Measurements from ENCODE around the gene RHOJ. TPM values are rescaled to one million over a fixed set of nuclear protein-coding genes. Genes with fewer than 3 reads are reported as not detected.

The RHOJ gene
- total and polyA plus RNA-seq, 2 of the 4 experiments (the other 2 are of a cell fraction), result 9.5 to 33.9 TPM

- Histone ChIP-seq H3K9me1 (ENCODE audit: insufficient read depth, low read length) (no peaks in the 10 kb centered on the region), H2AFZ (replicated peaks; ENCODE audit: low read length, poor library complexity) (no peak within 1 kb of the TSS), H4K91ac (ENCODE audit: insufficient read depth, low read depth, low read length) (no peak within 1 kb of the TSS), H3K36me3 (ENCODE audit: control insufficient read depth, insufficient read depth, low read length) (no peaks in the 10 kb centered on the region), H3K23ac (ENCODE audit: low read depth, low read length) (no peak within 1 kb of the TSS), H3K18ac (ENCODE audit: low read depth, low read length) (no peak within 1 kb of the TSS), H2BK20ac (ENCODE audit: low read depth, low read length) (no peak within 1 kb of the TSS), H4K8ac (ENCODE audit: low read depth in 2 of 2, low read length in 2 of 2) (no peak within 1 kb of the TSS), H3K4me3 (ENCODE audit: insufficient read depth, low read depth, low read length) (no peak within 1 kb of the TSS), H3K27me3 (ENCODE audit: control insufficient read depth, insufficient read depth, low read length) (peaks cover 11% of the 10 kb centered on the region), H2AK5ac (ENCODE audit: low read depth, low read length) (no peak within 1 kb of the TSS), H3K14ac (replicated peaks; ENCODE audit: low read depth, low read length) (no peak within 1 kb of the TSS), H3K9me3 (ENCODE audit: control insufficient read depth, insufficient read depth, low read length) (no peaks in the 10 kb centered on the region), H4K20me1 (ENCODE audit: insufficient read depth, low read length) (no peaks in the 10 kb centered on the region), H2BK120ac (ENCODE audit: low read depth, low read length) (no peak within 1 kb of the TSS), H2AK9ac (replicated peaks; ENCODE audit: low read depth, low read length, poor library complexity) (no peak within 1 kb of the TSS), H2BK15ac (ENCODE audit: low read depth, low read length) (no peak within 1 kb of the TSS), H3K9ac (ENCODE audit: low read depth, low read length) (no peak within 1 kb of the TSS), H2BK5ac (ENCODE audit: low read depth, low read length, poor library complexity, severe bottlenecking) (no peak within 1 kb of the TSS), H3K4me1 (ENCODE audit: control insufficient read depth, insufficient read depth, low read length) (no peaks in the 10 kb centered on the region), H3K56ac (ENCODE audit: extremely low read depth, insufficient read depth, low read length) (no peak within 1 kb of the TSS; the same call in 1 of the 2 replicates), H4K5ac (ENCODE audit: low read depth, low read length) (no peak within 1 kb of the TSS), H3K4me2 (ENCODE audit: low read depth, low read length) (no peak within 1 kb of the TSS), H3K79me1 (ENCODE audit: low read depth in 1 of 2, low read length in 2 of 2) (no peaks in the 10 kb centered on the region), H3K4ac (ENCODE audit: low read depth, low read length) (no peak within 1 kb of the TSS), H3K27ac (ENCODE audit: insufficient read depth, low read length) (no peak within 1 kb of the TSS)
- ChIA-PET CTCF (no interaction called here), POLR2A (ENCODE audit: unreplicated experiment) (no interaction called here)
- no peak for ATAC-seq (ENCODE audit: low read depth)
- DNase-seq, result no peak
- dilution Hi-C loops (cut with HindIII; ENCODE audit: low sequenced_read_pairs, unreplicated experiment) (no loop called here), intact Hi-C loops (cut with micrococcal nuclease) (no loop called here), in situ Hi-C loops (cut with MboI; ENCODE audit: low sequenced_read_pairs) (no loop called here)
- TF ChIP-seq BHLHE40 (IDR thresholded peaks at IDR 0.05; ENCODE audit: low read depth, low read length), result no peak
- TF ChIP-seq ELK1 (IDR thresholded peaks at IDR 0.05; ENCODE audit: borderline replicate concordance, low read depth, low read length), result no peak
- no peak for TF ChIP-seq MAZ (IDR thresholded peaks at IDR 0.05; ENCODE audit: borderline replicate concordance, low read depth, low read length)
- TF ChIP-seq RCOR1 (IDR thresholded peaks at IDR 0.05; ENCODE audit: insufficient replicate concordance, low read length), result no peak
- no peak for TF ChIP-seq RFX5 (IDR thresholded peaks at IDR 0.05; ENCODE audit: low read depth, low read length)
- TF ChIP-seq USF2 (IDR thresholded peaks at IDR 0.05; ENCODE audit: low read depth, low read length), result no peak
- TF ChIP-seq RAD21 (IDR thresholded peaks at IDR 0.05; ENCODE audit: low read length), result no peak
- TF ChIP-seq CEBPB (IDR thresholded peaks at IDR 0.05; ENCODE audit: low read depth, low read length), result no peak
- no peak for TF ChIP-seq POLR2A (IDR thresholded peaks at IDR 0.05; ENCODE audit: low read depth, low read length)
- no TSS peak for BruUV-seq (replicated peaks)
These were observed 114.6 kb downstream of the RHOJ start, which contains the start of gene GPHB5 for GRCh38 chr14:63318835-63319234. Gene GPHB5, minus strand, starts transcription at chr14:63318935. Its CDS starts 1,086 bp downstream, at chr14:63317849.

Measured in IMR-90 (cell line).